Measurements from ENCODE around the gene TMEM234.
A peak's percentile ranks its signal among the peaks of the same experiment; 100 is the strongest.

The TMEM234 gene

GRCh38 chr1:32239337-32239736 is 17.2 kb upstream of the TMEM234 start:
- no peak for DNase-seq

GRCh38 chr1:32234792-32235191 is 12.6 kb upstream of the TMEM234 start:
- DNase-seq: no peak

- no peak for DNase-seq
These were observed 10.6 kb upstream of the TMEM234 start for GRCh38 chr1:32232558-32233304.

- no peak for DNase-seq
These were observed 9.8 kb upstream of the TMEM234 start for GRCh38 chr1:32231843-32232432.

- DNase-seq: no peak
These were observed 6.6 kb upstream of the TMEM234 start for GRCh38 chr1:32228771-32229170.

- no peak for DNase-seq
These were observed 2.1 kb upstream of the TMEM234 start for GRCh38 chr1:32224285-32224684.

GRCh38 chr1:32223683-32224082 is 1.5 kb upstream of the TMEM234 start:
- no peak for DNase-seq

- DNase-seq: no peak
These were observed 573 bp downstream of the TMEM234 start for GRCh38 chr1:32221581-32221979.

GRCh38 chr1:32220746-32221580 is 1.2 kb downstream of the TMEM234 start:
- DNase-seq: no peak

GRCh38 chr1:32219022-32219421 is 3.1 kb downstream of the TMEM234 start:
- no peak for DNase-seq

GRCh38 chr1:32216566-32216965 is 5.6 kb downstream of the TMEM234 start:
- DNase-seq: no peak

GRCh38 chr1:32215629-32216480 is 6.3 kb downstream of the TMEM234 start:
- peak; percentile 69 for DNase-seq

GRCh38 chr1:32208891-32209328 is 13.2 kb downstream of the TMEM234 start, which contains the start of gene DCDC2B:
Gene DCDC2B, plus strand, starts transcription at chr1:32209089. Its CDS starts 5 bp downstream, at chr1:32209094.
- DNase-seq: no peak

GRCh38 chr1:32208469-32208868 is 13.7 kb downstream of the TMEM234 start:
- DNase-seq: no peak

GRCh38 chr1:32205401-32206370 is 16.5 kb downstream of the TMEM234 start, which contains the start of gene IQCC:
Gene IQCC, plus strand, starts transcription at chr1:32205671. Its CDS starts 11 bp downstream, at chr1:32205682.
- DNase-seq: peak; percentile 91

GRCh38 chr1:32204943-32205361 is 17.2 kb downstream of the TMEM234 start:
- no peak for DNase-seq

GRCh38 chr1:32201011-32201855 is 20.9 kb downstream of the TMEM234 start:
- DNase-seq: peak; percentile 89

GRCh38 chr1:32200226-32201010 is 21.7 kb downstream of the TMEM234 start, which contains the start of gene CCDC28B:
Gene CCDC28B, plus strand, starts transcription at chr1:32200595. Its CDS starts 1,341 bp downstream, at chr1:32201936.
- DNase-seq: peak; percentile 73

- DNase-seq: no peak
These were observed 22.5 kb downstream of the TMEM234 start for GRCh38 chr1:32199717-32200072.
